H1 (cell line): ENCODE data around the gene KCND3. TPM values are rescaled to one million over a fixed set of nuclear protein-coding genes. Genes with fewer than 3 reads are reported as not detected.

ENCODE experiments used
- CTCF ChIA-PET: fragments of 300-600 bp; sonication (Branson Sonifier 250); formaldehyde crosslinking; loops from one replicate; lab custom pipeline; 2021; ENCODE audit not compliant: partially characterized antibody; lab: Charles Lee
- POLR2A ChIA-PET: fragments of 300-600 bp; sonication (Branson Sonifier 250); formaldehyde crosslinking; loops from one replicate; lab custom pipeline; 2021; ENCODE audit warnings: inconsistent platforms; ENCODE audit not compliant: partially characterized antibody; lab: Charles Lee
- DNase-seq, 2 experiments: peaks; one replicate each; pipeline versions ENCODE4 v3.0.0 to v3.0.0-alpha.2; 2010 to 2022; ENCODE audit warnings: low spot score in 2 of 2, low read depth in 1 of 2, mixed read lengths in 1 of 2
- FAIRE-seq: peaks from 2 replicates; lab custom pipeline; 2011; peaks lifted over from hg19 to GRCh38; lab: Jason Lieb, UNC
- H2AFZ ChIP-seq: 2 replicates; pipeline ENCODE4 v1.8.1; 2012; ENCODE audit warnings: low read length, inconsistent platforms
- H2AK5ac ChIP-seq: 2 replicates; pipeline ENCODE4 v1.6.1; 2013; ENCODE audit warnings: low read depth, low read length
- H2BK120ac ChIP-seq: replicated peaks from 2 replicates; pipeline ENCODE3; 2013; ENCODE audit warnings: low read depth, low read length, inconsistent platforms
- H2BK12ac ChIP-seq: 2 replicates; pipeline ENCODE4 v1.6.1; 2013; ENCODE audit warnings: low read depth, low read length
- H2BK15ac ChIP-seq: 2 replicates; pipeline ENCODE4 v1.6.1; 2013; ENCODE audit warnings: low read length
- H2BK20ac ChIP-seq: 2 replicates; pipeline ENCODE4 v1.6.1; 2013; ENCODE audit warnings: low read length
- H2BK5ac ChIP-seq: 2 replicates; pipeline ENCODE4 v1.6.1; 2013; ENCODE audit warnings: low read depth, low read length
- H3K14ac ChIP-seq: 2 replicates; pipeline ENCODE4 v1.6.1; 2013; ENCODE audit warnings: inconsistent platforms; ENCODE audit not compliant: insufficient read length
- H3K18ac ChIP-seq: 2 replicates; pipeline ENCODE4 v1.6.1; 2013; ENCODE audit warnings: low read length; ENCODE audit errors: extremely low read depth
- H3K23ac ChIP-seq: 2 replicates; pipeline ENCODE4 v1.6.1; 2013; ENCODE audit warnings: inconsistent platforms; ENCODE audit not compliant: insufficient read length
- H3K23me2 ChIP-seq: 2 replicates; pipeline ENCODE4 v1.6.1; 2013; ENCODE audit warnings: low read depth, low read length
- H3K27ac ChIP-seq: 2 replicates; pipeline ENCODE4 v1.6.1; 2011; ENCODE audit warnings: low read depth, low read length, inconsistent platforms
- H3K27me3 ChIP-seq, 4 experiments: replicated peaks in 1 of 4; 1 replicate in 1 of 4; 2 replicates in 3 of 4; pipeline versions ENCODE4 v1.6.1 to v1.8.1; 2011 to 2013; ENCODE audit warnings: low read length in 3 of 4, mild to moderate bottlenecking in 3 of 4, inconsistent platforms in 2 of 4, mixed read lengths in 2 of 4, moderate library complexity in 1 of 4; ENCODE audit not compliant: control insufficient read depth in 3 of 4, insufficient read depth in 3 of 4; ENCODE audit errors: extremely low read depth in 1 of 4
- H3K36me3 ChIP-seq, 4 experiments: 2 replicates each; pipeline versions ENCODE4 v1.6.1 to v1.8.1; 2011 to 2013; ENCODE audit warnings: mild to moderate bottlenecking in 4 of 4, low read length in 3 of 4, moderate library complexity in 2 of 4, control low read depth in 1 of 4, inconsistent platforms in 1 of 4; ENCODE audit not compliant: insufficient read depth in 4 of 4, control insufficient read depth in 2 of 4
- H3K4ac ChIP-seq: replicated peaks from 2 replicates; pipeline ENCODE3; 2013; ENCODE audit warnings: low read length, low read depth, mixed read lengths, inconsistent platforms; ENCODE audit not compliant: insufficient read length
- H3K4me1 ChIP-seq, 4 experiments: replicated peaks in 1 of 4; 1 replicate in 1 of 4; 2 replicates in 3 of 4; pipeline versions ENCODE4 v1.6.1 to v1.8.1; 2011 to 2013; ENCODE audit warnings: low read length in 3 of 4, inconsistent platforms in 2 of 4, mixed read lengths in 1 of 4; ENCODE audit not compliant: insufficient read depth in 4 of 4, control insufficient read depth in 3 of 4
- H3K4me2 ChIP-seq, 2 experiments: 2 replicates each; pipeline versions ENCODE4 v1.6.1 to v1.8.1; 2011 to 2013; ENCODE audit warnings: low read depth in 2 of 2, low read length in 2 of 2, control low read depth in 1 of 2, inconsistent platforms in 1 of 2, mild to moderate bottlenecking in 1 of 2; ENCODE audit not compliant: insufficient read depth in 1 of 2
- H3K4me3 ChIP-seq, 4 experiments: fragments of 200-600, 300-600 bp in 1 of 4; sonication (generic), shearing (Covaris generic), sonication (Bioruptor Twin) in 1 of 4; 2 replicates each; pipeline versions ENCODE4 v1.5.1 to v1.8.1; 2011 to 2016; ENCODE audit warnings: low read length in 4 of 4, low read depth in 3 of 4, control low read depth in 2 of 4, inconsistent platforms in 2 of 4, mild to moderate bottlenecking in 2 of 4, mixed read lengths in 1 of 4, moderate library complexity in 1 of 4; ENCODE audit not compliant: insufficient read depth in 2 of 4; ENCODE audit errors: extremely low read depth in 1 of 4
- H3K56ac ChIP-seq: replicated peaks from 2 replicates; pipeline ENCODE3; 2013; ENCODE audit warnings: low read depth, mild to moderate bottlenecking, mixed read lengths, low read length, inconsistent platforms; ENCODE audit not compliant: insufficient read length
- H3K79me1 ChIP-seq: 2 replicates; pipeline ENCODE4 v1.6.1; 2013; ENCODE audit warnings: low read depth, low read length, control low read depth
- H3K79me2 ChIP-seq, 2 experiments: 2 replicates each; pipeline versions ENCODE4 v1.6.1 to v1.8.1; 2012 to 2013; ENCODE audit warnings: low read length in 2 of 2, mild to moderate bottlenecking in 2 of 2, inconsistent platforms in 1 of 2; ENCODE audit not compliant: insufficient read depth in 2 of 2, control insufficient read depth in 1 of 2
- H3K9ac ChIP-seq, 4 experiments: replicated peaks in 1 of 4; 1 replicate in 1 of 4; 2 replicates in 3 of 4; pipeline versions ENCODE4 v1.6.1 to v1.8.1; 2011 to 2013; ENCODE audit warnings: low read depth in 3 of 4, low read length in 3 of 4, control low read depth in 2 of 4, mild to moderate bottlenecking in 2 of 4, moderate library complexity in 2 of 4, inconsistent platforms in 1 of 4; ENCODE audit errors: extremely low read depth in 1 of 4
- H3K9me3 ChIP-seq, 2 experiments: 2 replicates each; pipeline versions ENCODE4 v1.6.1 to v1.8.1; 2012 to 2013; ENCODE audit warnings: mild to moderate bottlenecking in 2 of 2, moderate library complexity in 2 of 2, control low read depth in 1 of 2, inconsistent platforms in 1 of 2, low read depth in 1 of 2, low read length in 1 of 2, mixed read lengths in 1 of 2; ENCODE audit not compliant: insufficient read depth in 2 of 2
- H4K20me1 ChIP-seq, 2 experiments: replicated peaks in 1 of 2; 2 replicates each; pipeline versions ENCODE3 to v1.8.1; 2011 to 2013; ENCODE audit warnings: inconsistent platforms in 2 of 2, low read length in 2 of 2, mild to moderate bottlenecking in 1 of 2; ENCODE audit not compliant: insufficient read depth in 2 of 2, control insufficient read depth in 1 of 2
- H4K5ac ChIP-seq: 2 replicates; pipeline ENCODE4 v1.6.1; 2013; ENCODE audit warnings: low read length, low read depth, mixed read lengths, inconsistent platforms; ENCODE audit not compliant: insufficient read length
- H4K8ac ChIP-seq: 2 replicates; pipeline ENCODE4 v1.8.0; 2013; ENCODE audit warnings: mild to moderate bottlenecking, moderate library complexity, low read length, inconsistent platforms; ENCODE audit not compliant: insufficient read depth; ENCODE audit errors: extremely low read depth
- H4K91ac ChIP-seq: replicated peaks from 2 replicates; pipeline ENCODE3; 2013; ENCODE audit warnings: low read length, mixed read lengths, inconsistent platforms; ENCODE audit not compliant: insufficient read length
- GTF2F1 ChIP-seq: IDR thresholded peaks from 2 replicates; pipeline ENCODE4 v1.6.1; 2012; ENCODE audit warnings: low read depth, low read length, improper control_type of control experiment, borderline replicate concordance
- MAX ChIP-seq: IDR thresholded peaks from 2 replicates; pipeline ENCODE4 v1.6.1; 2012; ENCODE audit warnings: inconsistent platforms
- POLR2AphosphoS5 ChIP-seq: IDR thresholded peaks from 2 replicates; pipeline ENCODE4 v1.6.1; 2011; ENCODE audit warnings: low read depth, low read length
- RXRA ChIP-seq: IDR thresholded peaks from 2 replicates; pipeline ENCODE4 v1.6.1; 2011; ENCODE audit warnings: low read depth, mild to moderate bottlenecking, low read length, moderate library complexity; ENCODE audit not compliant: insufficient read depth
- SIN3A ChIP-seq, 2 experiments: IDR thresholded peaks in 1 of 2; conservative IDR thresholded peaks in 1 of 2; 2 replicates each; pipeline ENCODE4 v1.6.1; 2011 to 2012; ENCODE audit warnings: low read length in 2 of 2, improper control_type of control experiment in 1 of 2, low read depth in 1 of 2, mild to moderate bottlenecking in 1 of 2
- TCF12 ChIP-seq: IDR thresholded peaks from 2 replicates; pipeline ENCODE4 v1.6.1; 2011; ENCODE audit warnings: low read depth, mild to moderate bottlenecking, low read length
- WGBS, 2 experiments: shearing (Covaris generic) in 1 of 2; methylation state at CpG; one replicate each; pipeline versions ENCODE4 v1.1.6 to v1.1.7; 2013 to 2015; ENCODE audit warnings: low lambda C conversion rate in 2 of 2, mixed read lengths in 2 of 2, inconsistent platforms in 1 of 2, low coverage in 1 of 2, missing lambda C conversion rate in 1 of 2; ENCODE audit not compliant: insufficient replicate concordance in 2 of 2, insufficient coverage in 1 of 2, insufficient read length in 1 of 2; ENCODE audit errors: extremely low coverage in 1 of 2, missing lambda C conversion rate in 1 of 2; 5-methylcytosine and 5-hydroxymethylcytosine counted together
- polyA plus RNA-seq, 7 experiments: library from polyadenylated mRNA; depleted of rRNA in 3 of 7; stranded (reverse) in 5 of 7; unstranded in 2 of 7; fragments of >200 nt in 5 of 7; fragments of 200-250 nt in 2 of 7; gene quantifications; 1 replicate in 5 of 7; 2 replicates in 1 of 7; 4 replicates in 1 of 7; pipeline versions ENCODE4 v1.2.1 to v1.2.3, GENCODE V29; 2011 to 2013; ENCODE audit warnings: missing spikeins in 2 of 7, mixed read lengths in 2 of 7
- total RNA-seq: library from RNA; stranded (reverse); fragmentation: NEBNext Ultra II Directional; extraction: Animal tissue kit (Norgen Biotek cat#: 25700); gene quantifications from 2 replicates; pipeline ENCODE4 v1.2.1, GENCODE V29; 2021

Gene KCND3
- total and polyA plus RNA-seq, 2 of the 8 experiments (the other 6 are each of a cell fraction or from before 2014, with no cell fraction given), result 0.14 to 0.48 TPM

- H3K9me3 ChIP-seq, result no peaks in the 10 kb centered on the region
- H3K27ac ChIP-seq, result no peak overlapping the region; the same call in 1 of the 2 replicates
- H2BK15ac ChIP-seq, result no peak overlapping the region
- TF ChIP-seq GTF2F1, result no peak
- TF ChIP-seq POLR2AphosphoS5, result no peak
- no peak for TF ChIP-seq SIN3A (conservative IDR thresholded peaks at IDR 0.05 in 1 of 2, IDR thresholded peaks at IDR 0.05 in 1 of 2; ENCODE audit: low read depth in 1 of 2, low read length in 2 of 2)
- no peak for TF ChIP-seq RXRA
- no peak for TF ChIP-seq TCF12
- TF ChIP-seq MAX, result no peak
- TF ChIP-seq, all 59 proteins: peak for 0
- Histone ChIP-seq H3K23me2 (peaks cover 16% of the 10 kb centered on the region; the same call in 1 of the 2 replicates), H2BK20ac (no peak overlapping the region), H3K79me1 (peaks cover 6% of the 10 kb centered on the region; the same call in 1 of the 2 replicates), H3K9ac (no peak overlapping the region), H2AK5ac (0 out of 2 replicates have a peak overlapping the region, but pooled peaks have one; percentile 7), H4K5ac (no peak overlapping the region), H3K56ac (no peak overlapping the region), H3K79me2 (peaks cover 0 to 44% of the 10 kb centered on the region in 2 experiments; a peak in 3 of 4 replicates), H4K91ac (peak overlapping the region; percentile 9), H3K23ac (no peak overlapping the region), H3K36me3 (peaks cover 0 to 3% (median 0%) of the 10 kb centered on the region in 4 experiments; a peak in 3 of 8 replicates), H2BK12ac (peak overlapping the region; percentile 20; the same call in 1 of the 2 replicates), H3K4me2 (peak overlapping the region; percentile 89 to 97), H3K18ac (peak overlapping the region; percentile 41; the same call in 1 of the 2 replicates), H4K8ac (no peak overlapping the region), H3K14ac (no peak overlapping the region), H2BK5ac (no peak overlapping the region), H2BK120ac (no peak overlapping the region), H3K4me1 (peaks cover 19 to 27% (median 23%) of the 10 kb centered on the region in 4 experiments), H3K4ac (no peak overlapping the region), H3K4me3 (peak overlapping the region in 3 of 4 experiments; percentile 10 to 70 (median 62); a peak in 4 of 8 replicates), H2AFZ (no peak overlapping the region), H4K20me1 (peaks cover 0 to 10% of the 10 kb centered on the region in 2 experiments), H3K27me3 (peaks cover 0 to 6% (median 4%) of the 10 kb centered on the region in 4 experiments; a peak in 3 of 7 replicates)
- peak in 1 of 2 experiments; percentile 45 for DNase-seq
- CTCF ChIA-PET, result interaction anchor here (0.5 to 42.0 kb wide), 5 partner anchors 7 to 229 kb away, joined by 3 to 1070 read pairs (median 11); partner anchors contain the start of genes DDX20 and INKA2
- no peak for FAIRE-seq
- WGBS, 2 experiments, result 73% methylated on average over 4 of the region's 4 CpGs; no CpG with 5 or more reads in 1 of the 2 experiments
- POLR2A ChIA-PET, result interaction anchor here (0.8 to 19.0 kb wide), 9 partner anchors 8 to 43 kb away, joined by 3 to 343 read pairs (median 5); partner anchors contain the start of gene DDX20
Observed at GRCh38 chr1:111736548-111737215, 252.8 kb downstream of the KCND3 start.
